Frontal cortex (tissue), 4 donors: Measurements from ENCODE around the gene INHBE. TPM values are rescaled to one million over a fixed set of nuclear protein-coding genes. Genes with fewer than 3 reads are reported as not detected.
"Not testable (repeated sequence)": the region's sequence is repeated elsewhere in the genome, so short reads cannot be mapped to it uniquely, and the experiment has no call there.

Experiments used
- DNase-seq, 2 donors: peaks; one replicate each; pipeline ENCODE4 v3.0.0; 2012; ENCODE audit warnings: low spot score in 2 of 2
- FAIRE-seq: peaks from 2 replicates; lab custom pipeline; 2012; peaks lifted over from hg19 to GRCh38; lab: Jason Lieb, UNC
- total RNA-seq: library from RNA; depleted of rRNA; stranded (reverse); fragments of >200 nt; gene quantifications from one replicate; pipeline ENCODE4 v1.2.3, GENCODE V29; 2014
- donor health status: control.
- donor health status: control.
- donor health status: control.

Gene INHBE, protein sequence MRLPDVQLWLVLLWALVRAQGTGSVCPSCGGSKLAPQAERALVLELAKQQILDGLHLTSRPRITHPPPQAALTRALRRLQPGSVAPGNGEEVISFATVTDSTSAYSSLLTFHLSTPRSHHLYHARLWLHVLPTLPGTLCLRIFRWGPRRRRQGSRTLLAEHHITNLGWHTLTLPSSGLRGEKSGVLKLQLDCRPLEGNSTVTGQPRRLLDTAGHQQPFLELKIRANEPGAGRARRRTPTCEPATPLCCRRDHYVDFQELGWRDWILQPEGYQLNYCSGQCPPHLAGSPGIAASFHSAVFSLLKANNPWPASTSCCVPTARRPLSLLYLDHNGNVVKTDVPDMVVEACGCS
- total RNA-seq, result not detected

DNA sequence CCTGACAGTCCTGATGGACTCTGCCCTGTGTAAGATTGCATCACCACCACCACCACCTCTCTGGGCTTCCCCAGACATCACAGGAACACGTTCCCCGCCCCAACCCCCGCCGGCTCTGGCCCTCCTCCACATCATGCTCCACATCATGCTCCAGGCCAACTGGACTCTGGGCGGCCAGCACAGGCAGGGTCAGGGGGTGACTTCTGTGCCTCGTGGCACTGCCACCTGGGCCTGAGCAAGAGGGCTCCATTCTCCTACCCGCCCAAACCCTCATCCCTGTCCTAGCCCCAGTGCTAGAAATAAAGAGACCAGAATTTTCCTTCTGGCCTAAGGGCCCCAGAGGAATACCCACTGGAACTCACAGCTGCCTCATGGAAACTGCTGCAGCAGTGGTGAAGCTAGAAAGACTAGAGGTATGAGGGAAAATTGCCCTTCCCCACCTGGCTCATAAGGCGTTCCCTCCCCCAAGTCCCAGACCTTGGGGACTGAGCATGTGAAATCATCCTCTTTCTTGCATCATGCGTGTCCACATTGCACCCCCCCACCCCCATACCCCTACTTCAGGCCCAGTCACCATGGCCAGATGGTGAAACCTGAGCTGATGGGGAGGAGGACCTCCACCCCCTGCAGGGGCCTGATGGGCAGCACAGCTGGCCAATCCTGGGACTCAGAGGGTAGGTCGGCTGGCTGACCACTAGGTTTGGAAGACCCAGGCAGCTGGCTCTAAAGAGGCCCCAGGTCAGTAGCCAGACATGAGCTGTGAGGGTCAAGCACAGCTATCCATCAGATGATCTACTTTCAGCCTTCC is at the start of gene INHBE:
TSS of gene INHBE (plus strand) at position 742 of the 808 bp plus-strand sequence. CDS start 230 bp downstream, outside the sequence.
- FAIRE-seq (no peak), DNase-seq (no peak)

DNA sequence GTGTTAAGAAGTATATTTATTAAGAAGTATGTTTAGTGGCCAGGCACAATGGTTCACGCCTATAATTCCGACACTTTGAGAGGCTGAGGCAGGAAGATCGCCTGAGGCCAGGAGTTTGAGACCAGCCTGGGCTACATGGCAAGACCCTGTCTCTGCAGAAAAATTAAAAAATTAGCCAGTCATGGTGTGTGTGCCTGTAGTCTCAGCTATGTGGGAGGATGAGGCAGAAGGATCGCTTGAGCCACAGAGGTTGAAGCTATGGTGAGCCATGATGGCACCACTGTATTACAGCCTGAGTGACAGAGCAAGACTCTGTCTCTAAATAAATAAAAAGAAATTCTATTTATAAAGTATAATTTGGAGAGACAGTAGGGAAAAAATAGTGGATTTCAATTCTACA is 44.6 kb upstream of the INHBE start:
- DNase-seq (no peak), FAIRE-seq (no peak)

- DNase-seq, FAIRE-seq: not testable (repeated sequence)
Measured at GRCh38 chr12:57414160-57414559, 40.9 kb upstream of the INHBE start.

DNA sequence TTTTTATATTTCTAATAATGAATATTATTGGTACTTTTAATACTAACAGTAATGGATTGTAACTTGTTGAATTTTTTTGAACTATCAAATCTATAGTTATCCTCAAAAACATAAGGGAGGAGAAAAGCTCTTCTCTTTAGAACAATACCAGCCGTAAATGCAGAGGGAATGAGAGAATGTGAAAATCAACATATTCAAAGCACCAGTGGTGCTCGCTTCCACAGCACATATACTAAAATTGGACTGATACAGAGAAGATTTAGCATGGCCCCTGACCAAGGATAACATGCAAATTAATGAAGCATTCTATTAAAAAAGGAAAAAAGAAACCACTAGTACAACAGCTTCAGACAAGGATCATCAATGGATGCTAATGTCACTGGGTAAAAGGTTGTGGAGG is 40.0 kb upstream of the INHBE start:
- no peak for FAIRE-seq
- DNase-seq, result no peak

DNA sequence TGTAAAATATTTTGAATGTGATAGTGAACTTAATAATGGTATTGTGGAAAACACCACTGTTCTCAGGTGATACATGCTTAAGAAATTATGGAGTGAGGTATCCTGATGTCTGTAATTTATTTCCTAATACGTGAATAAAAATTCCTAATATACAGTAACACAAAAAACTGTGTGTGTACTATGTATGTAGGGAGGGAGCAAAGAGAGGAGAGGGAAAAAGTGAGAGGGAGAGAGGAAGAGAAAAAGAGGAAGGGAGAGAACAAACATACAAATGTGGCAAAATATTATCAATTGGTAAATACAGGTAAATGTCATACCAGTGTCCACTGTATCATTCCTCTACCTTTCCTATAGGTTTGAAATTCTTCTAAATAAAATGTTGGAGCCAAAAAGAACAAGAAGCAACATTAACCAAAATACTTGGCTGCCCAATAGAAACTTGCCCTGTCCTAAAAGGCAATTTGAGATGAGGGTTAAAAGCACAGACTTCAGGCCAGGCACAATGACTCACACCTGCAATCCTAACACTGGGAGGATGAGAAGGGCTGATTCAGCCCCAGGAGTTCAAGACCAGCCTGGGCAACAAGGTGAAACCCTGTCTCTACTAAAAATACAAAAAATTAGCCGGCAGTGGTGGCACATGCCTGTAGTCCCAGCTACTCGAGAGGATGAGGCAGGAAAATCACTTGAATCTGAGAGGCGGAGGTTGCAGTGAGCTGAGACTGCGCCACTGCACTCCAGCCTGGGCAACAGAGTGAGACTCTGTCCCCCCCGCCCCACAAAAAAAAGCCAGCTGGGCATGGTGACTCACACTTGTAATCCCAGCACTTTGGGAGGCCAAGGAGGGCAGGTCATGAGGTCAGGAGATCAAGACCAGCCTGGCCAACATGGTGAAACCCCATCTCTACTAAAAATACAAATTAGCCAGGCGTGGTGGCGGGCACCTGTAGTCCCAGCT is 38.8 kb upstream of the INHBE start:
- no peak for FAIRE-seq
- DNase-seq, result no peak

DNA sequence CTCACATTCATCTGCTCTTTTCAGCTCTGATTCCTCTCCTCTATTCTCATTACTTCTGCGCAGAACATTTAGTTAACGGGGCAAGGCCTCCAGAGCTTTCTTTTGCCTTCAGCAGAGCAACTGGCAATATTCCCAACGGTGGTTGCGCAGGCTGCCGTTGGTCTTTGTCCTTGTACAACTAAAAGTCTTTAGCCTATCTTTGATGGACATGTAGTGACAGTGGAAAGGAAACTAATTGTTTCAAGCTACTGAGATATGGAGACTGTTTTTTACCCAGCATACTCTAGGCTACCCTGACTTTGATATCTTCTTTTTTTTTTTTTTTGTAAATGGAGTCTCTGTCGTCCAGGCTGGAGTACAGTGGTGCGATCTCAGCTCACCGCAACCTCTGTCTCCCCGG is 36.9 kb upstream of the INHBE start:
- DNase-seq (no peak), FAIRE-seq (no peak)

DNA sequence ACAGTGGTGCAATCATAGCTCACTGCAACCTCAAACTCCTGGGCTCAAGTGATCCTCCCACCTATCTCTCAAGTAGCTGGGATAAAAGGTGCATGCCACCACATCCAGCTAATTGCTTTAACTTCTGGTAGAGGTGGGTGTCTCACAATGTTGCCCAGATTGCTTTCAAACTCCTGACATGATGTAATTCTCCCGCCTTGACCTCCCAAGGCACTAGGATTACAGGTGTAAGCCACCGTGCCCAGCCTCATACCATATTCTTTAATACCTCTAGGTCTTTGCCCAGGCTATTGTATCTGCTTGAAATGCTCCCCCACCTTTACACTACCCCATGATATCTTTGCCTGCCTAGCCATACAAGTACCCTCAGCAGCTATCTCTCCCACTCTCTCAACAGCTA is 35.6 kb upstream of the INHBE start:
- FAIRE-seq, result no peak
- DNase-seq, result no peak

DNA sequence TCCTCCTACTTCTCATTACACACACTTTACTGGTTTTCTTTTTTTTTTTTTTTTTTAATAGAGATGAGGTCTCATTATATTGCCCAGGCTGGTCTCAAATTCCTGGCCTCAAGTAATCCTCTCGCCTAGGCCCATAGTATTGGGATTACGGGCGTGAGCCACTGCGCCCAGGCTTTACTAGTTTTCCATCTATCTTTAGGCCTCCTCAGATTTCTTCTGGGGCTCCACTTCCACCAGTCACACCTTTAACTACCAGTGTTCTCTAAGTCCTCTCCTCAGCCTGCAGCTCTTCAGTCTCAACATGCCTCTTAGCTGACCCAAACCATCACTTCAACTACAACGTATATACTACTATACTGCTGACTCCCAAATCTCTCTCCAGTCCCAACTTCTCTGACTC is 34.6 kb upstream of the INHBE start:
- FAIRE-seq, result no peak
- DNase-seq, result no peak

DNA sequence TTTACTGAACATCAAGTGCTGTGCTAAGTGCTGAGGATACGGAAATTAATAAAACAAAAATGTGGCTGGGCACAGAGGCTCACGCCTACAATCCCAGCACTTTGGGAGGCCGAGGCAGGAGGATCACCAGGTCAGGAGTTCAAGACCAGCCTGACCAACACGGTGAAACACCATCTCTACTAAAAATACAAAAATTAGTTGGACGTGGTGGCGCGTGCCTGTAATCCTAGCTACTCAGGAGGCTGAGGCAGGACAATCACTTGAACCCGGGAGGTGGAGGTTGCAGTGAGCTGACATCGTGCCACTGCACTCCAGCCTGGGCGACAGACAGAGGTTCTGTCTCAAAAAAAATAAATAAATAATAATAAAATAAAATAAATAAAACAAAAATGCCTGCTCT is 28.2 kb upstream of the INHBE start:
- FAIRE-seq, DNase-seq: not testable (repeated sequence)

- FAIRE-seq (no peak), DNase-seq (no peak)
Measured at GRCh38 chr12:57428965-57429364, 26.1 kb upstream of the INHBE start.

DNA sequence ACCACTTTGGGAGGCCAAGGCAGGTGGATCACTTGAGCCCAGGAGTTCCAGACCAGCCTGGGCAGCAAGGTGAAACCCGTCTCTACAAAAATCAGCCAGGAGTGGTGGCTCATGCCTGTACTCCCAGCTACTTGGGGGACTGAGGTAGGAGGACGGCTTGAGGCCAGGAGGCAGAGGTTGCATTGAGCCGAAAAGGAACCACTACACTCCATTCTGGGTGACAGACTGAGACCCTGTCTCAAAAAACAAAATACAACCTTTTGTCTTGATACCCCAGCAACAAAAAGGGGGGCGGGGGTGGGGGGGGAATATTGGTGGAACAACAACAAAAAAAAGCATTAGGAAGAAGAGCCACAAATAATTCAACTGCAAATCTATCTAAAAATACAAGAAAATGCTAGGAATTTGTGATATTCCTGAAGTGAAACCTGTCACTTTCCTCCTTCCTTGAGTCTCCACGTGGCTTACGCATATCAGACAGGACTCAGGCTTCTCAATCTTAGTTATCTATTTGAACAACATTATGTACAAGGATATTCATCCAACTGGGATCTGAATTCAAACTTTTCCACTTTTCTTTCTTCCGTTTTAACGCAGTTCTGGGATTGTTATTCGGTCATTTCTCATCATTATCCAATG is 25.5 kb upstream of the INHBE start:
- no peak for FAIRE-seq
- DNase-seq, result no peak

DNA sequence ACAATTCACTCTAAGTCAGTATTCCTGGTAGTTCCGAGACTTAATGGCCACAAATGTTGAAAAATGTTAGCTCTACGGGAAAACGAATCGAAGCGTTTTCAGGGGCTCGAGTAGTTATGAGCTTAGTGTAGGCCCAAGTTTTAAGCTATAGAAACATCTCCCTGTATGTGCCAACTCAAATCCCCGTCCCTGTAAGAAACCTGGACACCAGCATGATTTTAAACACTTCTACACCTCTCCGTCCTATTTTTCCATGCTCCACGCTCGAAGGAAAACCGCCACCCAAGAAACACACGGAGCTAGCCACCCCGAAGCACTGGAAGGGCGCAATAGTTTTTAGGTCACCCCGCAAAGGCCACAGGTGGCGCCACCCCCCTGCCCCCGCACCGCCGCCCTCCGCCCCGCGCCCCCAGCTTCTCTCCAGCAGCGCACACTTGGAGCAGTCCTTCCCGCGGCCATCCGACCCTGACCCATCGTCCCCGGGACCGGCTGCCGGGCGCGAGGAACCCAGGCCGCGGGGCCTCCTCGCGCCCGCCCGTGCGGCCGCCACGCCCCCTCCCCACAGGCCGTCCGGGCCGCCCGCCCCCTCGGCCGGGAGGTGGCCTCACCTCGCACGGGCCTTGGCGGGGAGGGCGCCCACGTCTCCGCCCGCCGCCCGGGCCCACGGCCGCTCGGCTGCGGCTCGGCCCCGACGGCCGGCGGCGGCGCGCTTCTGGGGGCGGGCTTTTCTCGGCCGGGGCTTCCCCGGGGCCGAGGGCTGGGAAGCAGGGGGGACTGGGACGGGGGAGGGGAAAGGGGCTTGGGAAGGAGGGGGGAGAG is 24.8 kb upstream of the INHBE start:
- DNase-seq (no peak), FAIRE-seq (no peak)

GRCh38 chr12:57430931-57431566 is 24.1 kb upstream of the INHBE start, which contains the start of gene R3HDM2:
R3HDM2 (minus strand) TSS chr12:57431043; CDS start chr12:57310428, 120,615 bp downstream.
- DNase-seq, result peak; percentile 97
- FAIRE-seq, result no peak

GRCh38 chr12:57431654-57432188 is 23.4 kb upstream of the INHBE start:
- no peak for FAIRE-seq
- no peak for DNase-seq

- FAIRE-seq (no peak), DNase-seq (no peak)
Measured at GRCh38 chr12:57433370-57433769, 21.7 kb upstream of the INHBE start.

GRCh38 chr12:57434517-57435223 is 20.4 kb upstream of the INHBE start, which contains the start of gene INHBC:
INHBC (plus strand) TSS chr12:57434784; CDS start chr12:57434887, 103 bp downstream.
- no peak for FAIRE-seq
- no peak for DNase-seq

DNA sequence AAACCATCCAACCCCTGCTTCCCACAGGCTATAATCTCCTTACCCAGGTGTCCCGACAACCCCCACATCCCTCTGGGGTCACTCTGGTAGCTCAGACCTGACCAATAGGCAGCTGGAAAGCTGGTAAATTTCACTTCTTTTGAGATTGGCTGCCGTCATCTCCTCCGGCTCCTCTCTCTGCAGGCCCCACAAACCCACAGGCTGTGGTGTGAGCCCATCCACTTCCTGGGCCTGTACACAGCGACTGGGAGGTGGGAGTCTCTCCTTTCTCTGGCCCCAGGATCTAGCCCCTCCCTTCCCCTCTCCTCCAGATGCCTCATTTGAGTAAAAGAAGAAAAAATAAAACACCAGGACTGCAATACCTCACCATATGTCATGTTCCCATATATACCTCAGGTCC is 19.8 kb upstream of the INHBE start:
- DNase-seq, result no peak
- FAIRE-seq, result no peak
